Naive thymus-derived CD8-positive, alpha-beta T cell (primary cell): ENCODE results near the gene VRTN. TPM values are rescaled to one million over a fixed set of nuclear protein-coding genes. Genes with fewer than 3 reads are reported as not detected.

Experiments used
- ATAC-seq, 2 donors: fragments of 150-1000 bp; cut with Tn5 transposase in 1 of 2; sonication (Bioruptor Pico), chemical (Tn5 transposase) in 1 of 2; 1 replicate in 1 of 2; 2 replicates in 1 of 2; pipeline ENCODE4 v1.10.0; 2021; ENCODE audit warnings: mild to moderate bottlenecking in 2 of 2, moderate library complexity in 2 of 2
- POLR2A ChIA-PET: fragments of 350-600 bp; sonication (Branson Sonifier 250); formaldehyde crosslinking; loops from one replicate; lab custom pipeline; 2021; ENCODE audit warnings: antibody characterized with exemption; lab: Charles Lee
- DNase-seq, 10 donors: peaks; one replicate each; pipeline versions ENCODE4 v3.0.0 to v3.0.0-alpha.2; 2020 to 2022
- H3K27ac Mint-ChIP-seq, 10 donors: one replicate each; pipeline ENCODE4 v1.8.0; 2020 to 2022; ENCODE audit warnings: mild to moderate bottlenecking in 10 of 10, mixed read lengths in 10 of 10, moderate library complexity in 4 of 10, inconsistent platforms in 1 of 10
- H3K27me3 Mint-ChIP-seq, 5 donors: one replicate each; pipeline ENCODE4 v1.8.0; 2021 to 2022; ENCODE audit warnings: mixed read lengths in 5 of 5
- H3K36me3 Mint-ChIP-seq, 3 donors: one replicate each; pipeline ENCODE4 v1.8.0; 2020 to 2022; ENCODE audit warnings: mixed read lengths in 3 of 3, mild to moderate bottlenecking in 2 of 3, inconsistent platforms in 1 of 3
- H3K4me1 Mint-ChIP-seq, 4 donors: one replicate each; pipeline ENCODE4 v1.8.0; 2021 to 2022; ENCODE audit warnings: mixed read lengths in 4 of 4
- H3K4me3 Mint-ChIP-seq, 10 donors: one replicate each; pipeline ENCODE4 v1.8.0; 2020 to 2022; ENCODE audit warnings: mild to moderate bottlenecking in 10 of 10, mixed read lengths in 10 of 10, moderate library complexity in 6 of 10, inconsistent platforms in 1 of 10
- H3K9me3 Mint-ChIP-seq, 9 donors: one replicate each; pipeline ENCODE4 v1.8.0; 2020 to 2022; ENCODE audit warnings: mixed read lengths in 9 of 9, mild to moderate bottlenecking in 3 of 9, inconsistent platforms in 1 of 9, moderate library complexity in 1 of 9
- polyA plus RNA-seq, 3 donors: library from polyadenylated mRNA; unstranded; fragments of 300-500 nt; fragmentation: Illumina TruSeq; gene quantifications; one replicate each; pipeline ENCODE4 v1.2.3, GENCODE V29; 2021
- total RNA-seq, 8 experiments: library from RNA in 2 of 8; stranded (reverse) in 2 of 8; gene quantifications; one replicate each; pipeline ENCODE4 v1.2.3 and lab custom pipeline; 2021 to 2026

The VRTN gene
- total and polyA plus RNA-seq, 5 experiments from 2014 or later, result not detected

DNA sequence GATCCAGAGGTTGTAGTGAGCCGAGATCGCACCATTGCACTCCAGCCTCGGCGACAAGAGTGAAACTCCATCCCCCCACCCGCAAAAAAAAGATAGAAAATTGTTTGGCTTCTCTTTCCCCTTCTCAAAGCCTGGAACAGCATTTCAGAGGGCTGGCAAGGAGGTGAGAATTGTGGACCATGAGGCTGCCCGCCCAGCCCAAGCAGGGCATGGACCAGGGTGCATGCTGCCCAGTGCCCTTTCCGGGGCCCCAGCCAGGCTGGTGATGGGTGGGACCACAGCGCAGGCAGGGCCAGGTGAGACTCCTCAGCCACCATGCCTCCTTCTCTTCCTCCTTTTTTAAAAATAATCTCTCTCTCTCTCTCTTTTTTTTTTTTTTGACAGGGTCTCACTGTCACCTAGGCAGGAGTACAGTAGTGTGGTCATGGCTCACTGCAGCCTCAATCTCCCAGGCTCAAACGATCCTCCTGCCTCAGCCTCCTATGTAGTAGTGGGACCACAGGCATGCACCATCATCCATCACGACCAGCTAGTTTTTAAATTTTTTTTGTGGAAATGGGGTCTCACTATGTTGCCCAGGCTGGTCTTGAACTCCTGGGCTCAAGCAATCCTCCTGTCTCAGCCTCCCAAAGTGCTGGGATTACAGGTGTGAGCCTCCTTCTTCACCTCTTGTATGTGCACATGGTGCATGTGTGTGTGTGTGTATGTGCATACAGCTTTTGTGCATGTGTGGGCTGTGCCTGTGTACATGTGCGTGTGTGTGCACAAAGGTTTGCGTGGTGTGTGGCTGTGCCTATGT is 55.5 kb downstream of the VRTN start:
- peaks cover 0 to 2% (median 0%) of the 10 kb centered on the region in 5 donors for H3K27me3 Mint-ChIP-seq
- no peak overlapping the region for H3K27ac Mint-ChIP-seq
- no peak for ATAC-seq
- POLR2A ChIA-PET, result no interaction called here
- no peaks in the 10 kb centered on the region for H3K9me3 Mint-ChIP-seq
- H3K4me3 Mint-ChIP-seq, result no peak overlapping the region
- peaks cover 14 to 47% (median 26%) of the 10 kb centered on the region in 4 donors for H3K4me1 Mint-ChIP-seq
- no peak for DNase-seq
- H3K36me3 Mint-ChIP-seq, result no peaks in the 10 kb centered on the region

DNA sequence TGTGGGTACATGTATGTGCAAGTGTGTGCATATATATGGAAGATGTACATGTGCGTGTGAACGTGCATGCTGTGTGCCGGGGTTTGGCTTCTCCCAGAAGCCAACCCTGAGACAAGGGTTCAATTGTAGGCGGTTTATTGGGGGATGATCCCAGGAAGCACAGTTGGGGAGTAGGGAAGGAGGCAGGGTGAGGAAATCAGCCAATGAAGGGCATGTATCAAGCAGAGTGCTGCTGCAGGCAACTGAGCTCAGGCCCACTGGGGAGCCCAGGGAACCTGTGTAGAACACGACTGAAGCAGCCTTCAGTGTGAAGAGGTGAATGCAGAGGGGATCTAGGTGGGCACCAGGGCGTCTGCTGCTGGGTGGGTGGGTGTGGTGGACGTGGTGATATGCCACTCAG is 56.2 kb downstream of the VRTN start:
- DNase-seq, result no peak
- POLR2A ChIA-PET, result no interaction called here
- no peaks in the 10 kb centered on the region for H3K9me3 Mint-ChIP-seq
- peaks cover 0 to 2% (median 0%) of the 10 kb centered on the region in 5 donors for H3K27me3 Mint-ChIP-seq
- ATAC-seq, result no peak
- H3K4me1 Mint-ChIP-seq, result peaks cover 14 to 47% (median 26%) of the 10 kb centered on the region in 4 donors
- no peaks in the 10 kb centered on the region for H3K36me3 Mint-ChIP-seq
- H3K27ac Mint-ChIP-seq, result peak overlapping the region in 1 of 10 donors; percentile 6
- no peak overlapping the region for H3K4me3 Mint-ChIP-seq

DNA sequence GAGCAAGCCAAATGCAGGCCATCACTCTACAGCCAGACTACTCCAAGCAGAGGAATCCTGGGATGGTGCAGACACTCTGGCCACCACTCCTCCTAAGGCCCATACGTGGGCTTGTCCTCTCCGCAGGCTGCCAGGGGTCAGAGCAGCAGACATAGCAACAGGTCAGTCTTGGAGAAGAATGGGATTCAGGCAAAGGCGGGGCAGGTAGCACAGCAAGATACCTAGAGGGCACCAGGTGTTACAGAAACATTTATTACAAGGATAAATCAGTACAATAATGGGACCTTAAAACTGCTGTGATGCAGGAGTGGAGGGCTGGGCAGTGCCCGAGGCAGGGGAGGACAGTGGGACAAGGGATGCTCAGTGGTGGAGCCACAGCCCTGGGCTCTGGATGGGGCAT is 57.4 kb downstream of the VRTN start:
- POLR2A ChIA-PET, result no interaction called here
- Mint-ChIP-seq H3K4me1 (peaks cover 10 to 38% (median 21%) of the 10 kb centered on the region in 4 donors), H3K27ac (no peak overlapping the region), H3K9me3 (no peaks in the 10 kb centered on the region), H3K27me3 (peaks cover 0 to 11% (median 8%) of the 10 kb centered on the region in 5 donors), H3K4me3 (no peak overlapping the region), H3K36me3 (no peaks in the 10 kb centered on the region)
- no peak for ATAC-seq
- no peak for DNase-seq

DNA sequence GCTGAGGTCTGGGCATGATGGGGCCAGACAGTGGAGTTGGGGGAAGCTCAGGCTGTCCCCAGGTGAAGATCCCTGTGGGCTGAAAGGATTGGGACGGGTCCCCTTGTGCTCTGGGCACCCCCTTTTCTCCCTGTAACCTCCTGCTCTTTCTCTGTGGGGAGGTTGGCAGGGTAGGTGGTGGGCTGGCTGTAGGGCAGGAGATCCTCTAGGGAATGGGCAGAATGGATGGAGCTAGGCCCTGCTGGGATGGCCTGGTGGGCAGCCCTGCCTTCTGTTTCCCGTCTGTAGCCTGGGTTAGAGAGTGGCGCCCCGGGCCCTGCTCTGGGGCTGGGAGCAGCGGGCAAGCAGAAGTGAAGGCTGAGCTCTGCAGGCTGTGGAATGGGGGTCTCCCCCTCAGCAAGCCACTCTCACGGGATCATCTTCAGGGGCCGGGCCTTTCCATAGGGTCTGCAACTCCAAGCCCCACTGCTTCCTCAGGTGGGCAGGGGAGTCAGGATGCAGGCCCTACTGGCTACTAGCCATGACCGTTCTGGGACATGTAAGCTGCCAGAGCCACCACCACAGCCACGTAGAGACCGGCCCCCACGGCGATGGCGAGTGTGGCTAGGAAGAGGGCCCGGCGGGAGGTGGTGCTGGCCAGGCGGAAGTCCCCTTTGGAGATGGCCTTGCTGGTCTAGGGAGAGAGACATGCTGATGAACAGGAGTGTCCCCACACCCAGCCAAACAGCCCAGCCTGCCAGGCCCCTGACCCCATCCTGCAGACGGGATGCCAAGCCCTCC is 58.9 kb downstream of the VRTN start:
- POLR2A ChIA-PET, result no interaction called here
- DNase-seq (no peak), ATAC-seq (no peak)
- Mint-ChIP-seq H3K4me3 (no peak overlapping the region), H3K36me3 (no peaks in the 10 kb centered on the region), H3K4me1 (peaks cover 2 to 23% (median 7%) of the 10 kb centered on the region in 4 donors), H3K27me3 (peaks cover 0 to 16% (median 11%) of the 10 kb centered on the region in 5 donors), H3K9me3 (no peaks in the 10 kb centered on the region), H3K27ac (no peak overlapping the region)

DNA sequence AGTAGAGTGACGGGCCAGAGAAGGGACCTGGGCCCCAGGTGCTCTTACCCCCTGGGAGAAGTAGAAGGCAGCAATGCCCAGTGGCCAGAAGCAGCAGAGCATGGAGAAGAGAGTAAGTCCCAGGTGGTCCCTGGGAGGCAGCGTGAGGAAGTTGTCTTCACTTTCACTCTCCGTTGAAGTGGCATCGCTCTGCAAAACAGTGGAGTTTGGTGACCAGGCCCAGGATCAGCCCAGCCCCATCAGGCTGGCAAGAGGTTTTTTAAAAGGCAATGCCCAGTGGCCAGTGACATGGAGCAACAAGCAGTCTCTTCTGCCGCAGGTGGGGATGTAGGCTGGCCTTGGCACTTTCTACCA is 59.5 kb downstream of the VRTN start:
- Mint-ChIP-seq H3K4me3 (no peak overlapping the region), H3K36me3 (no peaks in the 10 kb centered on the region), H3K9me3 (no peaks in the 10 kb centered on the region), H3K27ac (no peak overlapping the region), H3K4me1 (peaks cover 0 to 18% (median 3%) of the 10 kb centered on the region in 4 donors), H3K27me3 (peaks cover 0 to 16% (median 11%) of the 10 kb centered on the region in 5 donors)
- ATAC-seq (no peak), DNase-seq (peak in 1 of 10 donors; percentile 44)
- POLR2A ChIA-PET, result interaction anchor here (0.7 kb wide), 1 partner anchor 55 kb away, joined by 3 read pairs; no protein-coding TSS in a partner anchor

DNA sequence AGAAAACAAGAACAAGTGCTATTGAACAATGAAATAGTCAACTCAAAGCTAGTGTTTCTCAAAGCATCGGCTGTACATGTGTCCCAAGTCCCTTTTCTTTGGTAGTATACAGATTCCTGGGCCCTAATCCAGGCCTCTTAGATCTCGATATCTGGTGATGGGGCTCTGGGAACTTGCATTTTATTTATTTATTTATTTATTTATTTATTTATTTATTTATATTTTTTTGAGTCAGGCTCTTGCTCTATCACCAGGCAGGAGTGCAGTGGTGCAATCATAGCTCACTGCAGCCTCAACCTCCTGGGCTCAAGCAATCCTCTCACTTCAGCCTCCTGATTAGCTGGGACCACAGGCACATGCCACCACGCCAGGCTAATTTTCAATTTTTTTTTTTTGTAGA is 60.6 kb downstream of the VRTN start:
- Mint-ChIP-seq H3K36me3 (no peaks in the 10 kb centered on the region), H3K4me1 (peaks cover 0 to 9% (median under 1%) of the 10 kb centered on the region in 4 donors), H3K27me3 (peaks cover 0 to 18% (median 13%) of the 10 kb centered on the region in 5 donors), H3K27ac (no peak overlapping the region), H3K4me3 (no peak overlapping the region), H3K9me3 (no peaks in the 10 kb centered on the region)
- POLR2A ChIA-PET, result no interaction called here
- no peak for ATAC-seq
- DNase-seq, result no peak

DNA sequence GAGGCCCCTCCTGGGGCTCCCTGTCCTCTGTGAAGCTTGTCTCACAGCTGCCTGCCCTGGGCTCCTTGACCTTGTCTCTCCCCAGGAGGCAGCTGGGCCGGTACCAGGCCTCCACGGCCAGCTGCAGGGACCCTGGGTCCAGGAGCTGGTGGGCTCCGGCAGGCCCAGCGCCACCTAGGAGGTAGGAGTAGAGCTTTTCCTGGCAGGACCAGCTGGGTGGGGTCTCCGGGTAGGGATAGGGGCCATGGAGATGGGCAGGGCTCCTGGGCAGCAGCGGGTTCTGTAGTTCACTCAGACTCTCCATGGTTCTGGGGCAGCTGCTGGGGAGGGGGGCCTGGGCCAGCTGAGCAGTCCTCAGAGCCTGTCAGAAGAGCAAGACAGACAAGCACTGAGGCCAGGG is 61.2 kb downstream of the VRTN start:
- no peak overlapping the region for H3K27ac Mint-ChIP-seq
- POLR2A ChIA-PET, result no interaction called here
- H3K4me3 Mint-ChIP-seq, result no peak overlapping the region
- H3K9me3 Mint-ChIP-seq, result no peaks in the 10 kb centered on the region
- peaks cover 0 to 5% (median 0%) of the 10 kb centered on the region in 4 donors for H3K4me1 Mint-ChIP-seq
- DNase-seq (no peak), ATAC-seq (no peak)
- peaks cover under 1 to 24% (median 15%) of the 10 kb centered on the region in 5 donors for H3K27me3 Mint-ChIP-seq
- no peaks in the 10 kb centered on the region for H3K36me3 Mint-ChIP-seq

Other genes with a start within 250 kb of the VRTN start
- gene VSX2, start 109.0 kb upstream of the VRTN start, total RNA-seq, result not detected
- gene VSX2, start 109.0 kb upstream of the VRTN start, polyA plus RNA-seq, result not detected
- gene ABCD4, start 45.5 kb upstream of the VRTN start, total RNA-seq, result 100 to 1,000 TPM; 109 to 116 TPM
- gene ABCD4, start 45.5 kb upstream of the VRTN start, polyA plus RNA-seq, result 10 to 100 TPM; 20.2 to 24.0 (median 21.0) TPM
- under 1 TPM; 0.13 to 0.30 TPM for gene SYNDIG1L, start 77.7 kb downstream of the VRTN start, total RNA-seq
- under 1 TPM in 1 of 3 donors, not detected in 2; 0.09 TPM for gene SYNDIG1L, start 77.7 kb downstream of the VRTN start, polyA plus RNA-seq
- gene NPC2, start 144.8 kb downstream of the VRTN start, total RNA-seq, result 10 to 100 TPM; 40.9 to 44.4 TPM
- 10 to 100 TPM; 53.8 to 65.2 (median 57.0) TPM for gene NPC2, start 144.8 kb downstream of the VRTN start, polyA plus RNA-seq
- gene ISCA2, start 145.3 kb downstream of the VRTN start, total RNA-seq, result 10 to 100 TPM; 33.3 to 39.5 TPM
- 10 to 100 TPM; 47.2 to 86.2 (median 65.3) TPM for gene ISCA2, start 145.3 kb downstream of the VRTN start, polyA plus RNA-seq